Natural killer cell (primary cell): ENCODE measurements around the gene SORCS2. TPM values are rescaled to one million over a fixed set of nuclear protein-coding genes. Genes with fewer than 3 reads are reported as not detected.
A peak's percentile ranks its signal among the peaks of the same experiment; 100 is the strongest.

Experiments used
- ATAC-seq, 3 donors: fragments of 150-1000 bp in 2 of 3; fragments of 200-7000 bp in 1 of 3; cut with Tn5 transposase; 1 replicate in 1 of 3; 2 replicates in 2 of 3; pipeline ENCODE4 v1.10.0; 2021; ENCODE audit warnings: mild to moderate bottlenecking in 2 of 3, moderate library complexity in 2 of 3
- DNase-seq, 2 donors: peaks; one replicate each; pipeline versions ENCODE4 v3.0.0 to v3.0.0-alpha.2; 2013 to 2021; ENCODE audit warnings: mixed read lengths in 1 of 2
- H3K27ac ChIP-seq: one replicate; pipeline ENCODE4 v1.5.1; 2013; ENCODE audit warnings: mild to moderate bottlenecking, low read length
- H3K27me3 ChIP-seq: one replicate; pipeline ENCODE4 v1.6.1; 2013; ENCODE audit warnings: low read length; ENCODE audit not compliant: control insufficient read depth, insufficient read depth
- H3K36me3 ChIP-seq: one replicate; pipeline ENCODE4 v1.6.1; 2013; ENCODE audit warnings: low read length; ENCODE audit not compliant: control insufficient read depth, insufficient read depth
- H3K4me1 ChIP-seq: one replicate; pipeline ENCODE4 v1.6.1; 2013; ENCODE audit warnings: low read length; ENCODE audit not compliant: control insufficient read depth, insufficient read depth
- H3K4me3 ChIP-seq: one replicate; pipeline ENCODE4 v1.5.1; 2013; ENCODE audit warnings: low read length
- H3K9me3 ChIP-seq: one replicate; pipeline ENCODE4 v1.6.1; 2013; ENCODE audit warnings: low read length; ENCODE audit not compliant: control insufficient read depth, insufficient read depth
- H3K27ac Mint-ChIP-seq, 2 donors: one replicate each; pipeline ENCODE4 v1.8.0; 2022; ENCODE audit warnings: mild to moderate bottlenecking in 2 of 2, mixed read lengths in 2 of 2, moderate library complexity in 1 of 2
- H3K27me3 Mint-ChIP-seq, 2 donors: one replicate each; pipeline ENCODE4 v1.8.0; 2022; ENCODE audit warnings: low read depth in 2 of 2, mixed read lengths in 2 of 2
- H3K36me3 Mint-ChIP-seq: one replicate; pipeline ENCODE4 v1.8.0; 2022; ENCODE audit warnings: mixed read lengths
- H3K4me1 Mint-ChIP-seq, 2 donors: one replicate each; pipeline ENCODE4 v1.8.0; 2022; ENCODE audit warnings: mixed read lengths in 2 of 2
- H3K4me3 Mint-ChIP-seq: one replicate; pipeline ENCODE4 v1.8.0; 2022; ENCODE audit warnings: mild to moderate bottlenecking, moderate library complexity, mixed read lengths
- H3K9me3 Mint-ChIP-seq, 2 donors: one replicate each; pipeline ENCODE4 v1.8.0; 2022; ENCODE audit warnings: mixed read lengths in 2 of 2
- WGBS: methylation state at CpG from one replicate; pipeline ENCODE4 v1.1.7; 2013; ENCODE audit warnings: missing lambda C conversion rate; ENCODE audit not compliant: insufficient coverage; 5-methylcytosine and 5-hydroxymethylcytosine counted together
- intact Hi-C: fragments of 100-400 bp; cut with micrococcal nuclease; formaldehyde crosslinking; loops from one replicate; pipeline ENCODE4 v1.14.2; 2022
- total RNA-seq, 4 donors: library from RNA; stranded (reverse); fragments of 120-200 nt in 1 of 4; gene quantifications; one replicate each; pipeline versions ENCODE4 v1.2.3 to v1.2.4, GENCODE V29; 2013 to 2022
- TF ChIP-seq, protein P1 (sequence below): fragments of 200-600 bp; IDR thresholded peaks from one replicate; pipeline ENCODE4 v1.8.0; 2022; ENCODE audit warnings: antibody characterized with exemption

Gene SORCS2
- total RNA-seq, 3 donors from 2014 or later (not counting 1 experiment from before 2014, with no cell fraction given) = 1.2 to 2.5 (median 1.4) TPM

GRCh38 chr4:7526491-7526890, 334.2 kb downstream of the SORCS2 start:
- TF ChIP-seq, protein P1, sequence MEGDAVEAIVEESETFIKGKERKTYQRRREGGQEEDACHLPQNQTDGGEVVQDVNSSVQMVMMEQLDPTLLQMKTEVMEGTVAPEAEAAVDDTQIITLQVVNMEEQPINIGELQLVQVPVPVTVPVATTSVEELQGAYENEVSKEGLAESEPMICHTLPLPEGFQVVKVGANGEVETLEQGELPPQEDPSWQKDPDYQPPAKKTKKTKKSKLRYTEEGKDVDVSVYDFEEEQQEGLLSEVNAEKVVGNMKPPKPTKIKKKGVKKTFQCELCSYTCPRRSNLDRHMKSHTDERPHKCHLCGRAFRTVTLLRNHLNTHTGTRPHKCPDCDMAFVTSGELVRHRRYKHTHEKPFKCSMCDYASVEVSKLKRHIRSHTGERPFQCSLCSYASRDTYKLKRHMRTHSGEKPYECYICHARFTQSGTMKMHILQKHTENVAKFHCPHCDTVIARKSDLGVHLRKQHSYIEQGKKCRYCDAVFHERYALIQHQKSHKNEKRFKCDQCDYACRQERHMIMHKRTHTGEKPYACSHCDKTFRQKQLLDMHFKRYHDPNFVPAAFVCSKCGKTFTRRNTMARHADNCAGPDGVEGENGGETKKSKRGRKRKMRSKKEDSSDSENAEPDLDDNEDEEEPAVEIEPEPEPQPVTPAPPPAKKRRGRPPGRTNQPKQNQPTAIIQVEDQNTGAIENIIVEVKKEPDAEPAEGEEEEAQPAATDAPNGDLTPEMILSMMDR = no peak
- H3K9me3 ChIP-seq = no peaks in the 10 kb centered on the region
- H3K4me1 ChIP-seq = peaks cover 42% of the 10 kb centered on the region
- H3K4me3 ChIP-seq = no peak overlapping the region
- H3K27ac ChIP-seq = no peak overlapping the region
- H3K4me1 Mint-ChIP-seq = peaks cover 49 to 69% of the 10 kb centered on the region in 2 donors
- peak overlapping the region in 1 of 2 donors; percentile 86 for H3K27ac Mint-ChIP-seq
- H3K36me3 ChIP-seq = no peaks in the 10 kb centered on the region
- DNase-seq = no peak
- intact Hi-C loops = loop anchor here (10.0 kb wide), 1 partner anchor 92 kb away; the partner anchor contains the start of gene PSAPL1
- no peaks in the 10 kb centered on the region for H3K36me3 Mint-ChIP-seq
- H3K27me3 ChIP-seq = no peaks in the 10 kb centered on the region
- ATAC-seq = no peak
- no peak overlapping the region for H3K4me3 Mint-ChIP-seq
- no peaks in the 10 kb centered on the region for H3K9me3 Mint-ChIP-seq
- WGBS = 78% methylated on average over 12 of the region's 13 CpGs
- H3K27me3 Mint-ChIP-seq = no peaks in the 10 kb centered on the region

- DNase-seq = no peak
- Mint-ChIP-seq H3K36me3 (no peaks in the 10 kb centered on the region), H3K4me1 (peaks cover 43 to 64% of the 10 kb centered on the region in 2 donors), H3K27me3 (no peaks in the 10 kb centered on the region), H3K4me3 (no peak overlapping the region), H3K27ac (peak overlapping the region in 1 of 2 donors; percentile 66), H3K9me3 (no peaks in the 10 kb centered on the region)
- intact Hi-C loops = loop anchor here (10.0 kb wide), 1 partner anchor 92 kb away; the partner anchor contains the start of gene PSAPL1
- H3K27me3 ChIP-seq = no peaks in the 10 kb centered on the region
- H3K36me3 ChIP-seq = no peaks in the 10 kb centered on the region
- H3K4me1 ChIP-seq = peaks cover 37% of the 10 kb centered on the region
- no peak overlapping the region for H3K27ac ChIP-seq
- no peaks in the 10 kb centered on the region for H3K9me3 ChIP-seq
- ATAC-seq = no peak
- TF ChIP-seq, protein P1 = no peak
- 89% methylated on average over 28 of the region's 28 CpGs for WGBS
- H3K4me3 ChIP-seq = no peak overlapping the region
Measured at GRCh38 chr4:7526929-7527535, 334.7 kb downstream of the SORCS2 start.

GRCh38 chr4:7529368-7530080, 337.2 kb downstream of the SORCS2 start:
- TF ChIP-seq, protein P1 = no peak
- Mint-ChIP-seq H3K27ac (peak overlapping the region in 1 of 2 donors; percentile 27), H3K4me3 (no peak overlapping the region), H3K9me3 (no peaks in the 10 kb centered on the region), H3K27me3 (no peaks in the 10 kb centered on the region), H3K4me1 (peaks cover 25 to 44% of the 10 kb centered on the region in 2 donors), H3K36me3 (no peaks in the 10 kb centered on the region)
- Histone ChIP-seq H3K27me3 (no peaks in the 10 kb centered on the region), H3K36me3 (no peaks in the 10 kb centered on the region), H3K4me3 (no peak overlapping the region), H3K4me1 (peaks cover 12% of the 10 kb centered on the region), H3K9me3 (no peaks in the 10 kb centered on the region), H3K27ac (no peak overlapping the region)
- no peak for ATAC-seq
- 67% methylated on average over 12 of the region's 12 CpGs for WGBS
- intact Hi-C loops = loop anchor here (10.0 kb wide), 1 partner anchor 95 kb away; the partner anchor contains the start of gene PSAPL1
- no peak for DNase-seq
